Breast epithelium (tissue), 4 donors: Measurements from ENCODE around the gene COL5A1. TPM values are rescaled to one million over a fixed set of nuclear protein-coding genes. Genes with fewer than 3 reads are reported as not detected.
A peak's percentile ranks its signal among the peaks of the same experiment; 100 is the strongest.

ENCODE experiments used
- DNase-seq, 2 donors: peaks; one replicate each; pipeline ENCODE4 v3.0.0-alpha.2; 2019; ENCODE audit warnings: low spot score in 2 of 2
- H3K27ac ChIP-seq, 2 donors: fragments of 200-600 bp; sonication (generic) in 1 of 2; one replicate each; pipeline ENCODE4 v1.5.1; 2016 to 2019; ENCODE audit warnings: mild to moderate bottlenecking in 1 of 2
- H3K27me3 ChIP-seq, 2 donors: fragments of 200-600 bp; sonication (generic) in 1 of 2; one replicate each; pipeline versions ENCODE4 v1.5.1 to v1.6.0; 2017 to 2019; ENCODE audit warnings: control low read depth in 1 of 2, mild to moderate bottlenecking in 1 of 2
- H3K36me3 ChIP-seq: fragments of 200-600 bp; one replicate; pipeline ENCODE4 v1.5.1; 2019
- H3K4me1 ChIP-seq, 2 donors: fragments of 200-600 bp; sonication (generic); one replicate each; pipeline ENCODE4 v1.5.1; 2016 to 2019; ENCODE audit warnings: control low read depth in 1 of 2
- H3K4me3 ChIP-seq, 3 donors: fragments of 200-600 bp; sonication (generic); 1 replicate in 2 of 3; 2 replicates in 1 of 3; pipeline ENCODE4 v1.5.1; 2016 to 2019; ENCODE audit warnings: mild to moderate bottlenecking in 3 of 3, moderate library complexity in 2 of 3
- H3K9me3 ChIP-seq, 2 donors: fragments of 200-600 bp; sonication (generic) in 1 of 2; one replicate each; pipeline ENCODE4 v1.5.1; 2016 to 2019; ENCODE audit warnings: control low read depth in 1 of 2
- CTCF ChIP-seq, 3 donors: fragments of 450-650 bp; IDR thresholded peaks; one replicate each; pipeline ENCODE4 v1.5.1; 2016 to 2017; ENCODE audit warnings: antibody characterized with exemption in 3 of 3, mild to moderate bottlenecking in 3 of 3, moderate library complexity in 3 of 3
- POLR2A ChIP-seq: fragments of 450-650 bp; IDR thresholded peaks from one replicate; pipeline ENCODE4 v1.6.1; 2016; ENCODE audit warnings: antibody characterized with exemption, mild to moderate bottlenecking, moderate library complexity
- POLR2AphosphoS5 ChIP-seq, 3 donors: sonication (generic); formaldehyde crosslinking; IDR thresholded peaks; one replicate each; pipeline ENCODE4 v1.6.1; 2017; ENCODE audit warnings: antibody characterized with exemption in 3 of 3
- intact Hi-C: fragments of 100-400 bp; cut with DNase I; formaldehyde crosslinking; loops from one replicate; pipeline ENCODE4 v1.15.1; 2023; ENCODE audit warnings: low total_unique reads
- total RNA-seq, 3 donors: library from RNA; depleted of rRNA; stranded (reverse); fragments of >200 nt; gene quantifications; one replicate each; pipeline ENCODE4 v1.1.0, GENCODE V29; 2016

Gene COL5A1
- total RNA-seq, 3 donors from 2014 or later: 12.1 to 17.0 (median 15.4) TPM

GRCh38 chr9:134881313-134881670 lies 239.7 kb downstream of the COL5A1 start:
- intact Hi-C loops: no loop called here
- TF ChIP-seq POLR2AphosphoS5 (IDR thresholded peaks at IDR 0.05) (no peak), POLR2A (no peak), CTCF (IDR thresholded peaks at IDR 0.05) (no peak)
- no peaks in the 10 kb centered on the region for H3K36me3 ChIP-seq
- peak in 1 of 2 donors; percentile 10 for DNase-seq
- no peak overlapping the region for H3K4me3 ChIP-seq
- H3K9me3 ChIP-seq: no peaks in the 10 kb centered on the region
- no peak overlapping the region for H3K27ac ChIP-seq
- H3K27me3 ChIP-seq: no peaks in the 10 kb centered on the region
- H3K4me1 ChIP-seq: no peaks in the 10 kb centered on the region

GRCh38 chr9:134882204-134882785 lies 240.7 kb downstream of the COL5A1 start:
- H3K27ac ChIP-seq: no peak overlapping the region
- DNase-seq: peak in 1 of 2 donors; percentile 5
- H3K27me3 ChIP-seq: no peaks in the 10 kb centered on the region
- intact Hi-C loops: no loop called here
- H3K36me3 ChIP-seq: no peaks in the 10 kb centered on the region
- no peak for TF ChIP-seq POLR2AphosphoS5 (IDR thresholded peaks at IDR 0.05)
- TF ChIP-seq CTCF (IDR thresholded peaks at IDR 0.05): no peak
- no peak for TF ChIP-seq POLR2A
- H3K9me3 ChIP-seq: no peaks in the 10 kb centered on the region
- H3K4me3 ChIP-seq: no peak overlapping the region
- H3K4me1 ChIP-seq: no peaks in the 10 kb centered on the region

- no peaks in the 10 kb centered on the region for H3K9me3 ChIP-seq
- H3K36me3 ChIP-seq: no peaks in the 10 kb centered on the region
- intact Hi-C loops: no loop called here
- no peak overlapping the region for H3K4me3 ChIP-seq
- no peak overlapping the region for H3K27ac ChIP-seq
- H3K27me3 ChIP-seq: no peaks in the 10 kb centered on the region
- H3K4me1 ChIP-seq: no peaks in the 10 kb centered on the region
- no peak for TF ChIP-seq POLR2AphosphoS5 (IDR thresholded peaks at IDR 0.05)
- DNase-seq: peak in 1 of 2 donors; percentile 6
Observed at GRCh38 chr9:134883040-134883782, 241.6 kb downstream of the COL5A1 start.

GRCh38 chr9:134884492-134884891 lies 242.9 kb downstream of the COL5A1 start:
- peak in 1 of 2 donors; percentile 13 for DNase-seq
- Histone ChIP-seq H3K27ac (no peak overlapping the region), H3K9me3 (no peaks in the 10 kb centered on the region), H3K4me3 (no peak overlapping the region), H3K36me3 (no peaks in the 10 kb centered on the region), H3K4me1 (no peaks in the 10 kb centered on the region), H3K27me3 (no peaks in the 10 kb centered on the region)
- intact Hi-C loops: no loop called here
- no peak for TF ChIP-seq POLR2A
- TF ChIP-seq CTCF (IDR thresholded peaks at IDR 0.05): no peak

GRCh38 chr9:134885001-134885678 lies 243.5 kb downstream of the COL5A1 start:
- TF ChIP-seq POLR2AphosphoS5 (IDR thresholded peaks at IDR 0.05) (no peak), CTCF (IDR thresholded peaks at IDR 0.05) (no peak), POLR2A (no peak)
- Histone ChIP-seq H3K4me1 (no peaks in the 10 kb centered on the region), H3K4me3 (no peak overlapping the region), H3K27me3 (no peaks in the 10 kb centered on the region), H3K36me3 (no peaks in the 10 kb centered on the region), H3K9me3 (no peaks in the 10 kb centered on the region), H3K27ac (no peak overlapping the region)
- intact Hi-C loops: no loop called here
- DNase-seq: peak in 1 of 2 donors; percentile 6
